ENCODE results near the gene DPYD. TPM values are rescaled to one million over a fixed set of nuclear protein-coding genes. Genes with fewer than 3 reads are reported as not detected.

The DPYD gene
- total and polyA plus RNA-seq, 9 donors, result 17.2 to 45.9 (median 38.7) TPM

GRCh38 chr1:97610748-97611147, 310.1 kb downstream of the DPYD start:
- Histone ChIP-seq H3K9me3 (no peaks in the 10 kb centered on the region), H3K4me3 (no peak overlapping the region), H3K36me3 (no peaks in the 10 kb centered on the region), H3K27me3 (no peaks in the 10 kb centered on the region), H3K27ac (no peak overlapping the region), H3K4me1 (ENCODE audit: insufficient read depth) (no peaks in the 10 kb centered on the region)
- no peak for DNase-seq
- 93 to 97% (median 96%) methylated on average over 3 of the region's 3 CpGs for WGBS, 3 donors
- intact Hi-C loops (cut with DNase I), result no loop called here
- TF ChIP-seq EP300 (IDR thresholded peaks at IDR 0.05) (no peak), POLR2A (IDR thresholded peaks at IDR 0.05) (no peak), CTCF (IDR thresholded peaks at IDR 0.05) (no peak)

- Histone ChIP-seq H3K36me3 (no peaks in the 10 kb centered on the region), H3K27me3 (no peaks in the 10 kb centered on the region), H3K9me3 (no peaks in the 10 kb centered on the region), H3K4me3 (no peak overlapping the region), H3K27ac (no peak overlapping the region), H3K4me1 (ENCODE audit: insufficient read depth) (no peaks in the 10 kb centered on the region)
- 79 to 86% (median 80%) methylated on average over 3 of the region's 3 CpGs for WGBS, 3 donors
- intact Hi-C loops (cut with DNase I), result no loop called here
- no peak for TF ChIP-seq CTCF (IDR thresholded peaks at IDR 0.05)
- no peak for TF ChIP-seq EP300 (IDR thresholded peaks at IDR 0.05)
- TF ChIP-seq POLR2A (IDR thresholded peaks at IDR 0.05), result no peak
- DNase-seq, result no peak
Measured at GRCh38 chr1:97610102-97610501, 310.7 kb downstream of the DPYD start.

- WGBS, 3 donors, result 96 to 98% (median 97%) methylated on average over 4 of the region's 4 CpGs
Measured at GRCh38 chr1:97608272-97608671, 312.6 kb downstream of the DPYD start.

DNA sequence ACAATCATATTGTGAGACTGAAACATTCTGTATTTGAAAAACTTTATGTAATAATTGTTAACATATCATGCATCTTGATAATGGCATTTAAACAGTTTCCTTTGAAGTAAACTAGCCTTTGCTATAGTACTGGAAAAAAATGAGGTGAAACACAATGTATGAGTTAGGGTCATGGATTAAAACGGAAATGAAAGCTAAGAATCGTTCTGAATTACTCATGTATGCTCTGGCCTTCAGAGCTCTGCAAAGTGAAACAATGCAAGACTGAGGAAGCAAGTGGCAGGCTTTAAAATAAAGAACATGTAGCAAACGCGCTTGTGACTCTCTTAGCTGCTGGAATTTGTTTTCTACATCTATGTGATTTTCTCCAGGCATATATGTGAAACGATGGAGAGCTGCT, 317.1 kb downstream of the DPYD start:
- Histone ChIP-seq H3K9me3 (no peaks in the 10 kb centered on the region), H3K4me1 (ENCODE audit: insufficient read depth) (no peaks in the 10 kb centered on the region), H3K27me3 (no peaks in the 10 kb centered on the region), H3K4me3 (no peak overlapping the region), H3K27ac (no peak overlapping the region), H3K36me3 (no peaks in the 10 kb centered on the region)
- TF ChIP-seq CTCF (IDR thresholded peaks at IDR 0.05), result no peak
- TF ChIP-seq POLR2A (IDR thresholded peaks at IDR 0.05), result no peak
- no peak for TF ChIP-seq EP300 (IDR thresholded peaks at IDR 0.05)
- WGBS, 3 donors, result 21 to 36% (median 26%) methylated on average over 5 of the region's 5 CpGs
- intact Hi-C loops (cut with DNase I), result no loop called here
- DNase-seq, result no peak

More at GRCh38 chr1:97608272-97608671, 312.6 kb downstream of the DPYD start:
- no peak for TF ChIP-seq EP300 (IDR thresholded peaks at IDR 0.05)
- no peak for TF ChIP-seq POLR2A (IDR thresholded peaks at IDR 0.05)
- H3K27ac ChIP-seq, result no peak overlapping the region
- H3K27me3 ChIP-seq, result no peaks in the 10 kb centered on the region
- no peaks in the 10 kb centered on the region for H3K4me1 ChIP-seq (ENCODE audit: insufficient read depth)
- no peaks in the 10 kb centered on the region for H3K36me3 ChIP-seq
- DNase-seq, result no peak
- no peak overlapping the region for H3K4me3 ChIP-seq
- H3K9me3 ChIP-seq, result no peaks in the 10 kb centered on the region
- intact Hi-C loops (cut with DNase I), result no loop called here

- Histone ChIP-seq H3K4me3 (no peak overlapping the region), H3K9me3 (no peaks in the 10 kb centered on the region), H3K27ac (no peak overlapping the region), H3K36me3 (no peaks in the 10 kb centered on the region), H3K4me1 (ENCODE audit: insufficient read depth) (no peaks in the 10 kb centered on the region), H3K27me3 (no peaks in the 10 kb centered on the region)
- intact Hi-C loops (cut with DNase I), result no loop called here
- no peak for DNase-seq
- no peak for TF ChIP-seq POLR2A (IDR thresholded peaks at IDR 0.05)
- no peak for TF ChIP-seq EP300 (IDR thresholded peaks at IDR 0.05)
- TF ChIP-seq CTCF (IDR thresholded peaks at IDR 0.05), result no peak
- WGBS, 3 donors, result 50 to 68% (median 55%) methylated on average over 3 of the region's 3 CpGs
Measured at GRCh38 chr1:97603218-97603617, 317.6 kb downstream of the DPYD start.

Data from ovary (tissue), 9 donors.